IPS-20b (cell line): Measurements from ENCODE around the gene WNT3A.
A peak's percentile ranks its signal among the peaks of the same experiment; 100 is the strongest.

Experiments
- H3K27ac ChIP-seq: one replicate; pipeline ENCODE4 v1.5.1; 2013; ENCODE audit warnings: low read length
- H3K27me3 ChIP-seq: 2 replicates; pipeline ENCODE4 v1.6.1; 2013; ENCODE audit warnings: mild to moderate bottlenecking, low read length, inconsistent platforms; ENCODE audit not compliant: insufficient read depth
- H3K36me3 ChIP-seq: 2 replicates; pipeline ENCODE4 v1.6.1; 2013; ENCODE audit warnings: low read depth, mild to moderate bottlenecking, inconsistent platforms, low read length, moderate library complexity; ENCODE audit not compliant: insufficient read depth
- H3K4me1 ChIP-seq: 2 replicates; pipeline ENCODE4 v1.6.1; 2013; ENCODE audit warnings: mild to moderate bottlenecking, control low read depth, inconsistent platforms, low read length, moderate library complexity; ENCODE audit not compliant: insufficient read depth
- H3K4me3 ChIP-seq: 2 replicates; pipeline ENCODE4 v1.5.1; 2013; ENCODE audit warnings: mild to moderate bottlenecking, low read length, inconsistent platforms
- H3K9ac ChIP-seq: 2 replicates; pipeline ENCODE4 v1.6.1; 2013; ENCODE audit warnings: low read depth, mild to moderate bottlenecking, inconsistent platforms, low read length, moderate library complexity
- H3K9me3 ChIP-seq: 2 replicates; pipeline ENCODE4 v1.6.1; 2013; ENCODE audit warnings: mild to moderate bottlenecking, low read depth, low read length, inconsistent platforms; ENCODE audit not compliant: insufficient read depth

The WNT3A gene

GRCh38 chr1:228001738-228002535, 4.9 kb upstream of the WNT3A start:
- Histone ChIP-seq H3K27me3 (peaks cover 76% of the 10 kb centered on the region), H3K9me3 (no peaks in the 10 kb centered on the region), H3K27ac (no peak overlapping the region), H3K4me1 (peaks cover 5% of the 10 kb centered on the region; the same call in 1 of the 2 replicates), H3K4me3 (no peak overlapping the region), H3K36me3 (no peaks in the 10 kb centered on the region), H3K9ac (no peak overlapping the region)

- Histone ChIP-seq H3K27ac (no peak overlapping the region), H3K4me1 (peaks cover 5% of the 10 kb centered on the region; the same call in 1 of the 2 replicates), H3K36me3 (no peaks in the 10 kb centered on the region), H3K9ac (no peak overlapping the region), H3K9me3 (no peaks in the 10 kb centered on the region; the same call in 1 of the 2 replicates), H3K4me3 (no peak overlapping the region), H3K27me3 (peaks cover 84% of the 10 kb centered on the region)
These were observed 4.0 kb upstream of the WNT3A start for GRCh38 chr1:228002792-228003191.

- peaks cover 89% of the 10 kb centered on the region for H3K27me3 ChIP-seq
- H3K4me3 ChIP-seq: no peak overlapping the region
These were observed 3.1 kb upstream of the WNT3A start for GRCh38 chr1:228003461-228004330.

GRCh38 chr1:228004331-228004855, 2.4 kb upstream of the WNT3A start:
- H3K4me3 ChIP-seq: peak overlapping the region; percentile 46; the same call in 1 of the 2 replicates
- no peaks in the 10 kb centered on the region for H3K36me3 ChIP-seq
- H3K9ac ChIP-seq: no peak overlapping the region
- no peak overlapping the region for H3K27ac ChIP-seq
- peaks cover 96% of the 10 kb centered on the region for H3K27me3 ChIP-seq
- H3K4me1 ChIP-seq: peaks cover 7% of the 10 kb centered on the region; the same call in 1 of the 2 replicates
- H3K9me3 ChIP-seq: no peaks in the 10 kb centered on the region; the same call in 1 of the 2 replicates

More at GRCh38 chr1:228003461-228004330, 3.1 kb upstream of the WNT3A start:
- Histone ChIP-seq H3K9me3 (no peaks in the 10 kb centered on the region; the same call in 1 of the 2 replicates), H3K4me1 (peaks cover 6% of the 10 kb centered on the region; the same call in 1 of the 2 replicates), H3K9ac (no peak overlapping the region), H3K36me3 (no peaks in the 10 kb centered on the region), H3K27ac (no peak overlapping the region)

GRCh38 chr1:228004856-228005462, 1.8 kb upstream of the WNT3A start:
- Histone ChIP-seq H3K4me3 (peak overlapping the region; percentile 46), H3K36me3 (no peaks in the 10 kb centered on the region), H3K9ac (no peak overlapping the region), H3K27me3 (peaks cover 99% of the 10 kb centered on the region), H3K27ac (no peak overlapping the region), H3K4me1 (peaks cover 7% of the 10 kb centered on the region; the same call in 1 of the 2 replicates), H3K9me3 (no peaks in the 10 kb centered on the region; the same call in 1 of the 2 replicates)

GRCh38 chr1:228005511-228006033, 1.2 kb upstream of the WNT3A start:
- Histone ChIP-seq H3K9me3 (no peaks in the 10 kb centered on the region; the same call in 1 of the 2 replicates), H3K9ac (no peak overlapping the region), H3K4me3 (peak overlapping the region; percentile 46), H3K4me1 (peaks cover 7% of the 10 kb centered on the region; the same call in 1 of the 2 replicates), H3K27me3 (peaks cover 99% of the 10 kb centered on the region), H3K27ac (no peak overlapping the region), H3K36me3 (no peaks in the 10 kb centered on the region)

GRCh38 chr1:228006034-228006785, 588 bp upstream of the WNT3A start:
- no peaks in the 10 kb centered on the region for H3K36me3 ChIP-seq
- H3K4me3 ChIP-seq: peak overlapping the region; percentile 45; the same call in 1 of the 2 replicates
- H3K27ac ChIP-seq: no peak overlapping the region
- peaks cover 7% of the 10 kb centered on the region; the same call in 1 of the 2 replicates for H3K4me1 ChIP-seq
- H3K9me3 ChIP-seq: no peaks in the 10 kb centered on the region; the same call in 1 of the 2 replicates
- peaks cover 99% of the 10 kb centered on the region for H3K27me3 ChIP-seq
- H3K9ac ChIP-seq: no peak overlapping the region

- Histone ChIP-seq H3K9me3 (no peaks in the 10 kb centered on the region; the same call in 1 of the 2 replicates), H3K27ac (no peak overlapping the region), H3K27me3 (peaks cover 99% of the 10 kb centered on the region), H3K4me1 (peaks cover 7% of the 10 kb centered on the region; the same call in 1 of the 2 replicates), H3K36me3 (no peaks in the 10 kb centered on the region), H3K4me3 (peak overlapping the region; percentile 51; the same call in 1 of the 2 replicates), H3K9ac (no peak overlapping the region)
These were observed 427 bp downstream of the WNT3A start for GRCh38 chr1:228007049-228007800.

- H3K4me3 ChIP-seq: peak overlapping the region; percentile 51; the same call in 1 of the 2 replicates
- no peaks in the 10 kb centered on the region; the same call in 1 of the 2 replicates for H3K9me3 ChIP-seq
- no peaks in the 10 kb centered on the region for H3K36me3 ChIP-seq
- peaks cover 7% of the 10 kb centered on the region; the same call in 1 of the 2 replicates for H3K4me1 ChIP-seq
- peaks cover 99% of the 10 kb centered on the region for H3K27me3 ChIP-seq
- H3K27ac ChIP-seq: no peak overlapping the region
- no peak overlapping the region for H3K9ac ChIP-seq
These were observed 1.1 kb downstream of the WNT3A start for GRCh38 chr1:228007801-228008341.
